HG02973 (cell line): ENCODE results near the gene PCSK7.

Source experiments
- ATAC-seq: cut with Tn5 transposase; IDR thresholded peaks from one replicate; pipeline ENCODE4 v1.9.1; 2021; ENCODE audit warnings: moderate library complexity; ENCODE audit not compliant: unreplicated experiment

Gene PCSK7

DNA sequence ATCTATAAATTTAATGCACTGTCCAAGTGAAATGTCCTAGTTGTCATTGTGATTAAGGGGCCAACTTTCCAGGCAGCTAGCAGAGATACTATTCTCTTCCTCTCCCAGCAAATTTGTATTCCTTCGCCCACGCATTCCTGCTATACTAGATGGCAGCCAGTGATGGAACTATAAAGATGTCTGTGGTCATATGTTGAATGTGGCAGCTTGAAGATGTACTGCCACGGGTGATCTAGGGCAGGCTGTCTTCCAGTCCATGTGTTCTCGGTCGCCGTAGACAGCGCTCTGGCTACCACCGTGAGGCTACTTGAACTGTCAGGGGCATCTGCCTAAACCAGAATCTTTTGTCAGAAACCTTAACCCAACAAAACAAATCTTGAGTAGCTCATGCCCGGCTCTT is 61.7 kb downstream of the PCSK7 start:
- no peak for ATAC-seq

DNA sequence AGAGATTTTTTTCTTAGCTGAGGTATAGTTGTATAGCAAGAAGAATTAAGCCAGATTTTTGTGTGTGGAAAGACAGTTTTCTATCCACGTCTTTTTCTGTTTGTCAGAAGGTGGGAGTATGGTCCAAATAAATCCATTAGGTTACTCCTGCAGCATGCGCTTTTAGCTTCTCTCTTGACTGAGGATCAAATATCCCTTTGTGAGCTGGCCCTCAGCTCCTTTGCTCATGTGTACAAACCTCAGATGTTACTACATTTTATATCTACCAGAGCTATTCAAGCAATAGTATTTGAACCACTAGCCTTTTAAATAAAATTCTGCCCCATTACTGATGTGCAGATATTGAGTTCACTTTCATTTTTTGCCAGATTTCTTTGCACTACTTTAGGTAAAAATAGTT is 62.1 kb downstream of the PCSK7 start:
- no peak for ATAC-seq

GRCh38 chr11:117166491-117166890 is 65.4 kb downstream of the PCSK7 start:
- ATAC-seq = no peak

DNA sequence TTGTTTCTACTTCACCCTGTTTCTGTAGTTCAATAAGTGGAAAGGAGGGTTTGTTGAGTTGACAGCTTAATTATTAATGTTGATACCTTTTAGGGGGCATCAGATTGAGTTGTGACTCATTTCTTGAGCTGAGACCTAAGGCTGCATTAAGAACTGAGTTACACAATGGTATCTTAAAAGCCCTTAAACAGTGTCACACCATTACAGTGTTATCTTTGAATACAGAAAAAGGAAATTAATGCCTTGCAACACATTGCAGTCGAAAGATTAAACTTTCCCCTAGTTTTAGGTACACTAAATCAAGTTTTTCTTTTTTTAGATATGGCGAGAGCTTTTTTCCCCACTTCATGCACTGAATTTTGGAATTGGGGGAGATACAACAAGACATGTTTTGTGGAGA is 71.0 kb downstream of the PCSK7 start:
- no peak for ATAC-seq

DNA sequence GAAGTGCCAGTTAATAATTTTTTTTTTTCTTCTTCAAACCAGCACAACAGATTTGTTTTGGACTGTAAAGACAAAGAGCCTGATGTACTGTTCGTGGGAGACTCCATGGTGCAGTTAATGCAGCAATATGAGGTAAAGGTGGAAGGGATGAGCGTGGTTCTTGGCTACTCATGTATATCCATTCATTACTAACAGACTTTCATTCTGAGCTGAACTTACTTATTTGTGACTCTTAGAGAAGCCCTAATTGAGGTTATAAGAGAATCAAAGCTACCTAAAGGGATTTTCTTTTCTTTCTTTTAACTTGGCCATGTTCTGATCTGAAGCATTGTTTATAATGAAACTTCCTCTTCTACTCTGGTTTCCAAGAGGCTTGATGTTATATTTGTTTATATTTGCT is 72.0 kb downstream of the PCSK7 start:
- no peak for ATAC-seq

- no peak for ATAC-seq
These were observed 74.4 kb downstream of the PCSK7 start for GRCh38 chr11:117157507-117157906.

- no peak for ATAC-seq
These were observed 77.4 kb downstream of the PCSK7 start for GRCh38 chr11:117154468-117154867.
